ENCODE results near the gene TLX1.

DNA sequence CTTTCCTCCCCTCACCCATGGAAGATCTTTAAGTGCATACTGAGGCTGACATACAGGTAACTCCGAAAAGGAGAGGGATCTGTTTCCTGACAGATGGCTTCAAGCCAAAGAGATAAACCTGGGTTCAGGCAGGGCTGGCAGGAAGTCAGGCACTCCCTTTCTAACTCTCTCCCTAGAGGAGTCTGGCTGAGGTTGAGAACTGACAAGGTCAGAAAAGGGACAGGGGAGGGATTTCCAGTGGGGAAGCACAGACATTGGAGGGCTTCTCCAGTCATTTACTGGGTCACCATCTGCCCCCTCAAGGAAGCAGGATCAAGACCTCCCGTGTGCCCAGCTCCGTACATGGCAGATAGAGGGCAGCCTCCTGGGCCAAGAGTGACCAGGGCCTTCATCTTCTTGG lies 31.6 kb downstream of the TLX1 start:
- TF ChIP-seq, protein P1, sequence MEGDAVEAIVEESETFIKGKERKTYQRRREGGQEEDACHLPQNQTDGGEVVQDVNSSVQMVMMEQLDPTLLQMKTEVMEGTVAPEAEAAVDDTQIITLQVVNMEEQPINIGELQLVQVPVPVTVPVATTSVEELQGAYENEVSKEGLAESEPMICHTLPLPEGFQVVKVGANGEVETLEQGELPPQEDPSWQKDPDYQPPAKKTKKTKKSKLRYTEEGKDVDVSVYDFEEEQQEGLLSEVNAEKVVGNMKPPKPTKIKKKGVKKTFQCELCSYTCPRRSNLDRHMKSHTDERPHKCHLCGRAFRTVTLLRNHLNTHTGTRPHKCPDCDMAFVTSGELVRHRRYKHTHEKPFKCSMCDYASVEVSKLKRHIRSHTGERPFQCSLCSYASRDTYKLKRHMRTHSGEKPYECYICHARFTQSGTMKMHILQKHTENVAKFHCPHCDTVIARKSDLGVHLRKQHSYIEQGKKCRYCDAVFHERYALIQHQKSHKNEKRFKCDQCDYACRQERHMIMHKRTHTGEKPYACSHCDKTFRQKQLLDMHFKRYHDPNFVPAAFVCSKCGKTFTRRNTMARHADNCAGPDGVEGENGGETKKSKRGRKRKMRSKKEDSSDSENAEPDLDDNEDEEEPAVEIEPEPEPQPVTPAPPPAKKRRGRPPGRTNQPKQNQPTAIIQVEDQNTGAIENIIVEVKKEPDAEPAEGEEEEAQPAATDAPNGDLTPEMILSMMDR (IDR thresholded peaks at IDR 0.05): no peak
- TF ChIP-seq POLR2A (IDR thresholded peaks at IDR 0.05): no peak

Measured in esophagus squamous epithelium (tissue), 4 donors.